ENCODE results near the gene SORBS2. TPM values are rescaled to one million over a fixed set of nuclear protein-coding genes. Genes with fewer than 3 reads are reported as not detected.

Gene SORBS2
- total RNA-seq, 4 donors from 2014 or later: 290 to 437 (median 377) TPM

DNA sequence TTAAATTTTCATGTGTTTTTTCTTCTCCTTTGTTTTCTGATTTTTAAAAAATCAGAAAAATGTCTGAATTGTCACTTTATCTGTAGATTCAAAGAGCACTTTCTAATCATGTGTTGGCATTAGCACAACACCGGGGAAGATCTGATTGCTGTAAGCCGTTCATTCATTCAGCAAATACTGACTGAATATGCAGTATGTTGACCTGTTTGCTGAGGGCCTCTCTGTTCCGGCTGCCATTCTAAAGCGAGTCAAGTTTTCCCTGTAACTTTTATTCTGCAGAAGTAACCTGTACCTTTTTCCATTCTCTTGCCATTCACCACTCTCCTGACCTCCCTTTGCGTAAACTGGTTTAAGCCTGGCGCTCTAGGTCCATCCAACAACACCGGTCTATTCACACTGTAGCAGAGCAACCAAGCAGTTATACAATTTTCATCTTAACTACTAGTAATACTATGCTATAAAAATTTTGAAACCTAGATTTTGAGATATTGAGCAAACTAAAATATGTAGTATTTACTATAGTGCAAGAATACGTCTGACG, 6.7 kb downstream of the SORBS2 start:
- H3K4me3 ChIP-seq (replicated peaks in 1 of 3): no peak overlapping the region
- peak overlapping the region; percentile 74 to 98 (median 79) for H3K27ac ChIP-seq
- no peaks in the 10 kb centered on the region for H3K27me3 ChIP-seq
- no peaks in the 10 kb centered on the region for H3K36me3 ChIP-seq
- 61 to 77% methylated on average over 9 of the region's 9 CpGs for WGBS, 2 donors
- TF ChIP-seq POLR2A (IDR thresholded peaks at IDR 0.05): peak in 1 of 2 donors; percentile 7
- TF ChIP-seq, protein P1, sequence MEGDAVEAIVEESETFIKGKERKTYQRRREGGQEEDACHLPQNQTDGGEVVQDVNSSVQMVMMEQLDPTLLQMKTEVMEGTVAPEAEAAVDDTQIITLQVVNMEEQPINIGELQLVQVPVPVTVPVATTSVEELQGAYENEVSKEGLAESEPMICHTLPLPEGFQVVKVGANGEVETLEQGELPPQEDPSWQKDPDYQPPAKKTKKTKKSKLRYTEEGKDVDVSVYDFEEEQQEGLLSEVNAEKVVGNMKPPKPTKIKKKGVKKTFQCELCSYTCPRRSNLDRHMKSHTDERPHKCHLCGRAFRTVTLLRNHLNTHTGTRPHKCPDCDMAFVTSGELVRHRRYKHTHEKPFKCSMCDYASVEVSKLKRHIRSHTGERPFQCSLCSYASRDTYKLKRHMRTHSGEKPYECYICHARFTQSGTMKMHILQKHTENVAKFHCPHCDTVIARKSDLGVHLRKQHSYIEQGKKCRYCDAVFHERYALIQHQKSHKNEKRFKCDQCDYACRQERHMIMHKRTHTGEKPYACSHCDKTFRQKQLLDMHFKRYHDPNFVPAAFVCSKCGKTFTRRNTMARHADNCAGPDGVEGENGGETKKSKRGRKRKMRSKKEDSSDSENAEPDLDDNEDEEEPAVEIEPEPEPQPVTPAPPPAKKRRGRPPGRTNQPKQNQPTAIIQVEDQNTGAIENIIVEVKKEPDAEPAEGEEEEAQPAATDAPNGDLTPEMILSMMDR (IDR thresholded peaks at IDR 0.05): no peak
- H3K4me1 ChIP-seq: peaks cover 19 to 23% of the 10 kb centered on the region in 2 donors
- DNase-seq: no peak
- intact Hi-C loops (cut with DNase I): no loop called here
- H3K9me3 ChIP-seq: no peaks in the 10 kb centered on the region

GRCh38 chr4:185803022-185803421, 9.0 kb downstream of the SORBS2 start:
- peaks cover 35 to 40% of the 10 kb centered on the region in 2 donors for H3K4me1 ChIP-seq
- H3K36me3 ChIP-seq: no peaks in the 10 kb centered on the region
- peak overlapping the region; percentile 74 to 98 (median 79) for H3K27ac ChIP-seq
- no peaks in the 10 kb centered on the region for H3K27me3 ChIP-seq
- intact Hi-C loops (cut with DNase I): no loop called here
- TF ChIP-seq, protein P1 (IDR thresholded peaks at IDR 0.05): no peak
- no peak for TF ChIP-seq POLR2A (IDR thresholded peaks at IDR 0.05)
- 67 to 72% methylated on average over 4 of the region's 4 CpGs for WGBS, 2 donors
- DNase-seq: no peak
- H3K4me3 ChIP-seq (replicated peaks in 1 of 3): no peak overlapping the region
- H3K9me3 ChIP-seq: no peaks in the 10 kb centered on the region

DNA sequence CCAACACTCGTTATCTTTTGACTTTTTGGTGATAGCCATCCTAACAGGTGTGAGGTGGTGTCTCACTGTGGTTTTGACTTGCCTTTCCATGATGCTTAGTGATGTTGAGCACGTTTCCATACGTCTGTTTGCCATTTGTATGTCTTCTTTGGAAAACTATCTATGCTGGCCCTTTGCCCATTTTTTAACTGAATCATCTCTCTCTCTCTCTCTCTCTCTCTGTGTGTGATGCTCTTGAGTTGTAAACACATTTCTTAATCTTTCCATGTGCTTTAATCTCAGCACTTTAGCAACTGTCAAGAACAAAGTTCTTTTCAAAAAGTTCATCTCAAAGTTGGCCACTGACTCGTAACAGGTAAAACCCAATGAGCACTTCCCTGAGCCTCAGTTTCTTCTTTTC, 10.5 kb downstream of the SORBS2 start:
- peak overlapping the region in 2 of 3 donors; percentile 90 to 98 for H3K27ac ChIP-seq
- H3K36me3 ChIP-seq: no peaks in the 10 kb centered on the region
- intact Hi-C loops (cut with DNase I): no loop called here
- H3K4me3 ChIP-seq (replicated peaks in 1 of 3): no peak overlapping the region
- H3K27me3 ChIP-seq: no peaks in the 10 kb centered on the region
- no peak for DNase-seq
- H3K9me3 ChIP-seq: no peaks in the 10 kb centered on the region
- whole genome bisulfite sequencing, 2 donors: 88 to 93% methylated on average over 4 of the region's 4 CpGs
- TF ChIP-seq POLR2A (IDR thresholded peaks at IDR 0.05): no peak
- TF ChIP-seq, protein P1 (IDR thresholded peaks at IDR 0.05): no peak
- peaks cover 41 to 44% of the 10 kb centered on the region in 2 donors for H3K4me1 ChIP-seq

DNA sequence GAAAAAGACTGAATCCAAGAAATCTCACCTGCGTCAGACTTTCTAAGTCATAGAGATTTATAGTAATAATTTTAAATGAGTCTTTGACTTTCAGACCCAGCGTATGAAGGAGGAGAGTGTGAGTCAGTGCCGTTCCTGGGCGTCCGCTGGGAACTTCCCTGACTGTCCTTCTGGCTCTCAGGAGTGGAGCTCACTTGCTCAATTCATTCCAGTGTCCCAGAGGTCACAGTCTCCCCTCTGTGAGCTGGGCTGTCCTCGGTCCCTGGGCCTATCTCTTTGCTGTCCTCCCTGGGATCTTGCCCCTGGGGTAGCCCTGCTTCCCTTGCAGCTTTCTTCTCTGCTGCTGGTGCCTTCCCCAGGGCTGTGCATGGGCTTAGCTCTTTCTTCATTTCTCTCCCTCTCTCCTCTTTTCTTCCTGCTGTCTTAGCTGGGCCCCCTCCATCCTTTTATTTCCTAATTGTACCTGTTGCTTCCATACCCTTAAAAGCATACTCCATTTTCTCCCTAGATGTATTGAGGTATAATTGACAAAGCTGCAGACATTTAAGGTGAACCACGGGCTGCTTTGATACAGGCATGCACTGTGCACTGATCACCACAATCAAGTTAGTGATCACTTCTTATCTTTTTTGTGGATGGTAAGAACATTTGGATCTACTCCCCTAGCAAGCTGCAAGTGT, 11.6 kb downstream of the SORBS2 start:
- Histone ChIP-seq H3K27ac (peak overlapping the region; percentile 60 to 98 (median 90)), H3K4me3 (replicated peaks in 1 of 3) (no peak overlapping the region), H3K27me3 (no peaks in the 10 kb centered on the region), H3K9me3 (no peaks in the 10 kb centered on the region), H3K36me3 (no peaks in the 10 kb centered on the region), H3K4me1 (peaks cover 43 to 49% of the 10 kb centered on the region in 2 donors)
- DNase-seq: no peak
- WGBS, 2 donors: 94 to 95% methylated on average over 7 of the region's 7 CpGs
- intact Hi-C loops (cut with DNase I): no loop called here
- no peak for TF ChIP-seq POLR2A (IDR thresholded peaks at IDR 0.05)
- TF ChIP-seq, protein P1 (IDR thresholded peaks at IDR 0.05): no peak

DNA sequence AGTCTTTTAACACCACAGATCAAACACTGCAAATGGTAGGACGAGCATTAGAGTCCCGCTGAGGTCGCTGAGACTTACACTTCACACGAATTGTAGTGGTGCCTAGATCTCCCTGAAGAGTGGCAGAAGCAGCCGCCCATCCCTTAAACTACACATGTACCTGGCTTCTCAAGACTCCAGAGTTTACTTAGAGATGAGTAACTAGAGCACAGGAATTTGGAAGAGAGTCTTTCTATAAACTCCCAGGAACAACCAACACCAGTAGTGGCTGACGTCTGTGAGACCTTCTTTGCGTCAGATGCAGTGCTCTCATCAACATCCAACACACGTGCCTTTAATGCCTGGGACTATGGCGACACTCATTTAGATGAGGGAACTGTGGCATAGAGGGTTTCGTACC, 12.6 kb downstream of the SORBS2 start:
- peak; percentile 70 to 74 for DNase-seq
- H3K9me3 ChIP-seq: no peaks in the 10 kb centered on the region
- no peaks in the 10 kb centered on the region for H3K27me3 ChIP-seq
- peaks cover 53 to 54% of the 10 kb centered on the region in 2 donors for H3K4me1 ChIP-seq
- peak in 1 of 2 donors; percentile 48 for TF ChIP-seq POLR2A (IDR thresholded peaks at IDR 0.05)
- TF ChIP-seq, protein P1 (IDR thresholded peaks at IDR 0.05): no peak
- intact Hi-C loops (cut with DNase I): no loop called here
- H3K36me3 ChIP-seq: no peaks in the 10 kb centered on the region
- peak overlapping the region; percentile 60 to 98 (median 90) for H3K27ac ChIP-seq
- no peak overlapping the region for H3K4me3 ChIP-seq (replicated peaks in 1 of 3)
- 43 to 59% methylated on average over 10 of the region's 10 CpGs for WGBS, 2 donors

All from thyroid gland (tissue), 4 donors.